H1 (cell line): ENCODE measurements around the gene BMPR1A. TPM values are rescaled to one million over a fixed set of nuclear protein-coding genes. Genes with fewer than 3 reads are reported as not detected.

Experiments
- CREB1 ChIP-seq: IDR thresholded peaks from 2 replicates; pipeline ENCODE4 v1.6.1; 2012; ENCODE audit warnings: inconsistent platforms
- EGR1 ChIP-seq: IDR thresholded peaks from 2 replicates; pipeline ENCODE4 v1.6.1; 2011; ENCODE audit warnings: low read depth, low read length, borderline replicate concordance
- JUND ChIP-seq: IDR thresholded peaks from 2 replicates; pipeline ENCODE4 v1.6.1; 2011; ENCODE audit warnings: mild to moderate bottlenecking, improper control_type of control experiment, low read length
- KDM4A ChIP-seq: IDR thresholded peaks from one replicate; pipeline ENCODE4 v1.7.1; 2012; ENCODE audit warnings: low read depth, mild to moderate bottlenecking, moderate library complexity, low read length, inconsistent platforms; ENCODE audit not compliant: severe bottlenecking
- MAFK ChIP-seq: IDR thresholded peaks from 2 replicates; pipeline ENCODE4 v1.6.1; 2012; ENCODE audit warnings: low read depth, mild to moderate bottlenecking, improper control_type of control experiment, low read length
- POLR2AphosphoS5 ChIP-seq: IDR thresholded peaks from 2 replicates; pipeline ENCODE4 v1.6.1; 2011; ENCODE audit warnings: low read depth, low read length
- SIRT6 ChIP-seq: IDR thresholded peaks from one replicate; pipeline ENCODE4 v1.7.1; 2012; ENCODE audit warnings: low read length, inconsistent platforms
- SIX5 ChIP-seq: IDR thresholded peaks from 2 replicates; pipeline ENCODE4 v1.6.1; 2011; ENCODE audit warnings: mild to moderate bottlenecking, low read depth, low read length
- SP1 ChIP-seq: IDR thresholded peaks from 2 replicates; pipeline ENCODE4 v1.6.1; 2011; ENCODE audit warnings: low read depth, low read length
- SP2 ChIP-seq: IDR thresholded peaks from 2 replicates; pipeline ENCODE4 v1.6.1; 2012; ENCODE audit warnings: mild to moderate bottlenecking, low read length, inconsistent platforms
- TAF7 ChIP-seq: optimal IDR thresholded peaks from 2 replicates; pipeline ENCODE3; 2011; ENCODE audit warnings: low read depth, mild to moderate bottlenecking, inconsistent platforms, low read length, moderate library complexity, borderline replicate concordance
- YY1 ChIP-seq: IDR thresholded peaks from 2 replicates; pipeline ENCODE4 v1.6.1; 2011; ENCODE audit warnings: low read depth, mild to moderate bottlenecking, low read length
- polyA plus RNA-seq, 7 experiments: library from polyadenylated mRNA; depleted of rRNA in 3 of 7; stranded (reverse) in 5 of 7; unstranded in 2 of 7; fragments of >200 nt in 5 of 7; fragments of 200-250 nt in 2 of 7; gene quantifications; 1 replicate in 5 of 7; 2 replicates in 1 of 7; 4 replicates in 1 of 7; pipeline versions ENCODE4 v1.2.1 to v1.2.3, GENCODE V29; 2011 to 2013; ENCODE audit warnings: missing spikeins in 2 of 7, mixed read lengths in 2 of 7
- total RNA-seq: library from RNA; stranded (reverse); fragmentation: NEBNext Ultra II Directional; extraction: Animal tissue kit (Norgen Biotek cat#: 25700); gene quantifications from 2 replicates; pipeline ENCODE4 v1.2.1, GENCODE V29; 2021
- TF ChIP-seq, protein P1 (sequence below): fragments of 300-600 bp; sonication (generic); IDR thresholded peaks from 2 replicates; pipeline ENCODE4 v1.7.1; 2012; ENCODE audit warnings: low read length, moderate library complexity, mild to moderate bottlenecking, inconsistent platforms; ENCODE audit not compliant: insufficient replicate concordance

BMPR1A gene
- total and polyA plus RNA-seq, 2 of the 8 experiments (the other 6 are each of a cell fraction or from before 2014, with no cell fraction given) = 34.4 to 129 TPM

DNA sequence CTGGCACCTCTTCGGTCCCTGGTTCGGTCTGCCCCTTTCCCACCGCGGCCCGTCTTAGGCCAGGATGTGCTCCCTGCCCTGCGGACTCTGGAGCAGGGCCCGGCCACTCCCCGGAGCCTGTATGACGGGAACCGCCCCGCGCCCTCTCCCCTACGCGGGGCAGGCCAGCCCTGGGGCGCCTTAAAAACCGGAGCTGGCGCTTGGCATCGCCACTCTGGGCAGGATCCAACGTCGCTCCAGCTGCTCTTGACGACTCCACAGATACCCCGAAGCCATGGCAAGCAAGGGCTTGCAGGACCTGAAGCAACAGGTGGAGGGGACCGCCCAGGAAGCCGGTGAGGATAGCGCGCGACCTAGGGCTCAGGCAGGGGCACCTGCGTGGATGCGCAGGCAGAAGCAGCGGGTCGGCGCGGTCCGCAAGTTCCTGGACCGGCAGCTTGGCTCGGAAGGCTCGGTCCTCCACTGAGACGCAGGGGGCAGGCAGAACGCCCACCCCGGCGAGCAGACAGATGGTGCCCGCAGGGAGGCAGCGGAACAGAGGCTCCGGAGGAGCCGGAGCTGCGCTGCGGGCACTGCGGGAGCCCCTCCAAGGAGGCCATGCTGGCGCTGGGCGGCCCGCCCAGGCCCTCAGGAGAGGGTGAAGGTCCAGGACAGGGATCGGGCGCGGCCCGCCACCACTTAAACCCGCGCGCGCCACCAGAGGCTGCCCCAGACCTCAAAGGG is 212.0 kb downstream of the BMPR1A start, which contains the start of gene ADIRF (continued):
- TF ChIP-seq, protein P1, sequence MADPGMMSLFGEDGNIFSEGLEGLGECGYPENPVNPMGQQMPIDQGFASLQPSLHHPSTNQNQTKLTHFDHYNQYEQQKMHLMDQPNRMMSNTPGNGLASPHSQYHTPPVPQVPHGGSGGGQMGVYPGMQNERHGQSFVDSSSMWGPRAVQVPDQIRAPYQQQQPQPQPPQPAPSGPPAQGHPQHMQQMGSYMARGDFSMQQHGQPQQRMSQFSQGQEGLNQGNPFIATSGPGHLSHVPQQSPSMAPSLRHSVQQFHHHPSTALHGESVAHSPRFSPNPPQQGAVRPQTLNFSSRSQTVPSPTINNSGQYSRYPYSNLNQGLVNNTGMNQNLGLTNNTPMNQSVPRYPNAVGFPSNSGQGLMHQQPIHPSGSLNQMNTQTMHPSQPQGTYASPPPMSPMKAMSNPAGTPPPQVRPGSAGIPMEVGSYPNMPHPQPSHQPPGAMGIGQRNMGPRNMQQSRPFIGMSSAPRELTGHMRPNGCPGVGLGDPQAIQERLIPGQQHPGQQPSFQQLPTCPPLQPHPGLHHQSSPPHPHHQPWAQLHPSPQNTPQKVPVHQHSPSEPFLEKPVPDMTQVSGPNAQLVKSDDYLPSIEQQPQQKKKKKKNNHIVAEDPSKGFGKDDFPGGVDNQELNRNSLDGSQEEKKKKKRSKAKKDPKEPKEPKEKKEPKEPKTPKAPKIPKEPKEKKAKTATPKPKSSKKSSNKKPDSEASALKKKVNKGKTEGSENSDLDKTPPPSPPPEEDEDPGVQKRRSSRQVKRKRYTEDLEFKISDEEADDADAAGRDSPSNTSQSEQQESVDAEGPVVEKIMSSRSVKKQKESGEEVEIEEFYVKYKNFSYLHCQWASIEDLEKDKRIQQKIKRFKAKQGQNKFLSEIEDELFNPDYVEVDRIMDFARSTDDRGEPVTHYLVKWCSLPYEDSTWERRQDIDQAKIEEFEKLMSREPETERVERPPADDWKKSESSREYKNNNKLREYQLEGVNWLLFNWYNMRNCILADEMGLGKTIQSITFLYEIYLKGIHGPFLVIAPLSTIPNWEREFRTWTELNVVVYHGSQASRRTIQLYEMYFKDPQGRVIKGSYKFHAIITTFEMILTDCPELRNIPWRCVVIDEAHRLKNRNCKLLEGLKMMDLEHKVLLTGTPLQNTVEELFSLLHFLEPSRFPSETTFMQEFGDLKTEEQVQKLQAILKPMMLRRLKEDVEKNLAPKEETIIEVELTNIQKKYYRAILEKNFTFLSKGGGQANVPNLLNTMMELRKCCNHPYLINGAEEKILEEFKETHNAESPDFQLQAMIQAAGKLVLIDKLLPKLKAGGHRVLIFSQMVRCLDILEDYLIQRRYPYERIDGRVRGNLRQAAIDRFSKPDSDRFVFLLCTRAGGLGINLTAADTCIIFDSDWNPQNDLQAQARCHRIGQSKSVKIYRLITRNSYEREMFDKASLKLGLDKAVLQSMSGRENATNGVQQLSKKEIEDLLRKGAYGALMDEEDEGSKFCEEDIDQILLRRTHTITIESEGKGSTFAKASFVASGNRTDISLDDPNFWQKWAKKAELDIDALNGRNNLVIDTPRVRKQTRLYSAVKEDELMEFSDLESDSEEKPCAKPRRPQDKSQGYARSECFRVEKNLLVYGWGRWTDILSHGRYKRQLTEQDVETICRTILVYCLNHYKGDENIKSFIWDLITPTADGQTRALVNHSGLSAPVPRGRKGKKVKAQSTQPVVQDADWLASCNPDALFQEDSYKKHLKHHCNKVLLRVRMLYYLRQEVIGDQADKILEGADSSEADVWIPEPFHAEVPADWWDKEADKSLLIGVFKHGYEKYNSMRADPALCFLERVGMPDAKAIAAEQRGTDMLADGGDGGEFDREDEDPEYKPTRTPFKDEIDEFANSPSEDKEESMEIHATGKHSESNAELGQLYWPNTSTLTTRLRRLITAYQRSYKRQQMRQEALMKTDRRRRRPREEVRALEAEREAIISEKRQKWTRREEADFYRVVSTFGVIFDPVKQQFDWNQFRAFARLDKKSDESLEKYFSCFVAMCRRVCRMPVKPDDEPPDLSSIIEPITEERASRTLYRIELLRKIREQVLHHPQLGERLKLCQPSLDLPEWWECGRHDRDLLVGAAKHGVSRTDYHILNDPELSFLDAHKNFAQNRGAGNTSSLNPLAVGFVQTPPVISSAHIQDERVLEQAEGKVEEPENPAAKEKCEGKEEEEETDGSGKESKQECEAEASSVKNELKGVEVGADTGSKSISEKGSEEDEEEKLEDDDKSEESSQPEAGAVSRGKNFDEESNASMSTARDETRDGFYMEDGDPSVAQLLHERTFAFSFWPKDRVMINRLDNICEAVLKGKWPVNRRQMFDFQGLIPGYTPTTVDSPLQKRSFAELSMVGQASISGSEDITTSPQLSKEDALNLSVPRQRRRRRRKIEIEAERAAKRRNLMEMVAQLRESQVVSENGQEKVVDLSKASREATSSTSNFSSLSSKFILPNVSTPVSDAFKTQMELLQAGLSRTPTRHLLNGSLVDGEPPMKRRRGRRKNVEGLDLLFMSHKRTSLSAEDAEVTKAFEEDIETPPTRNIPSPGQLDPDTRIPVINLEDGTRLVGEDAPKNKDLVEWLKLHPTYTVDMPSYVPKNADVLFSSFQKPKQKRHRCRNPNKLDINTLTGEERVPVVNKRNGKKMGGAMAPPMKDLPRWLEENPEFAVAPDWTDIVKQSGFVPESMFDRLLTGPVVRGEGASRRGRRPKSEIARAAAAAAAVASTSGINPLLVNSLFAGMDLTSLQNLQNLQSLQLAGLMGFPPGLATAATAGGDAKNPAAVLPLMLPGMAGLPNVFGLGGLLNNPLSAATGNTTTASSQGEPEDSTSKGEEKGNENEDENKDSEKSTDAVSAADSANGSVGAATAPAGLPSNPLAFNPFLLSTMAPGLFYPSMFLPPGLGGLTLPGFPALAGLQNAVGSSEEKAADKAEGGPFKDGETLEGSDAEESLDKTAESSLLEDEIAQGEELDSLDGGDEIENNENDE = no peak
- TF ChIP-seq TAF7 = no peak
- TF ChIP-seq POLR2AphosphoS5 = no peak
- TF ChIP-seq SIRT6 = no peak
- no peak for TF ChIP-seq SP1
- TF ChIP-seq JUND = no peak
- no peak for TF ChIP-seq MAFK
- no peak for TF ChIP-seq SIX5
- no peak for TF ChIP-seq KDM4A
- TF ChIP-seq EGR1 = no peak
- no peak for TF ChIP-seq SP2
- TF ChIP-seq YY1 = no peak
- no peak for TF ChIP-seq CREB1
